ENCODE results near the gene RETREG2.

Gene RETREG2

GRCh38 chr2:219175928-219176817 is 1.9 kb upstream of the RETREG2 start:
- Mint-ChIP-seq H3K4me1 (peaks cover 57% of the 10 kb centered on the region), H3K4me3 (peak overlapping the region; percentile 96), H3K36me3 (peaks cover 88% of the 10 kb centered on the region), H3K9me3 (no peaks in the 10 kb centered on the region), H3K27ac (peak overlapping the region; percentile 99)
- DNase-seq (ENCODE audit: low spot score in 2 of 2) (peak; percentile 25 to 74), ATAC-seq (peak; percentile 31)

DNA sequence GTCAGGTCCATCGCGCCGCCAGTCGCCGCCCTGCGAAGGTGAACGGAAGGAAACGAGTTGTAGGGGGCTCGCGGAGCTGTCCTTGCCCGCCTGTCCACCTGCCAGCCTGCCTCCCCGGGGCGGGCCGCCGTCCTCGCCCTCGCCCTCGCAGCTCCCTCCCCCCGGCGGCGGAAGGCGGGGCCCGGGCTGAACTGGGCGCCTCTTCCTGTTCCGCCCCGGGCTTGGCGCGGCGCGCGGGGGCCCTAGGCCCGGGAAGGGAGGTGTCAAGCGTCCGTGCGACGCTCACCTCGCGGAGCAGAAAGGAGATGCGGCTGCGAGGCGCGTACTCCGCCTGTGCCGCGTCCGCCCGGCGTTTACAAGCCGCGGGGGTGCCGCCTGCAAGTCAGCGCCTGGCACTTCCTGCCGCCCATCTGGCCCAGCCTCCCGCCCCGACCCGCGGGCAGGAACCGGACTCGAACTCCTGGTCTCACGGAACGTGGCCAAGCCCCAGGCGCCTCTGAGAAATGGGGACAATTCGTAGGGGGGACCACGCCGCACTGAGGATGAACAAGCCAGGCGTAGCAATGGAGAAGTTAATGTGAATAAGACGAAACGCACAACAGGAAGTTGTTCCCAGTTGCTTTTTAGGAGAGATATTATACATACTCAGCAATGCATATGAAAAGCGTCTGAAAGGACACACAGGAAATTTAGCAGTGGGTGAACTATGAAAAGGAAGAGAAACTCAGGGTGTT is 1.1 kb upstream of the RETREG2 start, which contains the start of gene CNPPD1:
TSS of gene CNPPD1 (minus strand) at position 108 of the 734 bp plus-strand sequence. CDS start at position 11, 97 bp downstream.
- peaks cover 61% of the 10 kb centered on the region for H3K4me1 Mint-ChIP-seq

GRCh38 chr2:219178377-219179175 is 501 bp downstream of the RETREG2 start:
- DNase-seq (ENCODE audit: low spot score in 2 of 2), result no peak
- H3K9me3 Mint-ChIP-seq, result no peaks in the 10 kb centered on the region
- ATAC-seq, result no peak
- peaks cover 66% of the 10 kb centered on the region for H3K4me1 Mint-ChIP-seq
- peak overlapping the region; percentile 99 for H3K27ac Mint-ChIP-seq
- H3K4me3 Mint-ChIP-seq, result peak overlapping the region; percentile 96
- peaks cover 88% of the 10 kb centered on the region for H3K36me3 Mint-ChIP-seq

More for the DNA sequence above, 1.1 kb upstream of the RETREG2 start, which contains the start of gene CNPPD1:
- ATAC-seq (peak; percentile 86), DNase-seq (ENCODE audit: low spot score in 2 of 2) (peak; percentile 84 to 92)
- H3K4me3 Mint-ChIP-seq, result peak within 1 kb of the TSS; percentile 96
- peak within 1 kb of the TSS; percentile 99 for H3K27ac Mint-ChIP-seq
- H3K36me3 Mint-ChIP-seq, result peaks cover 88% of the 10 kb centered on the region
- H3K9me3 Mint-ChIP-seq, result no peaks in the 10 kb centered on the region

DNA sequence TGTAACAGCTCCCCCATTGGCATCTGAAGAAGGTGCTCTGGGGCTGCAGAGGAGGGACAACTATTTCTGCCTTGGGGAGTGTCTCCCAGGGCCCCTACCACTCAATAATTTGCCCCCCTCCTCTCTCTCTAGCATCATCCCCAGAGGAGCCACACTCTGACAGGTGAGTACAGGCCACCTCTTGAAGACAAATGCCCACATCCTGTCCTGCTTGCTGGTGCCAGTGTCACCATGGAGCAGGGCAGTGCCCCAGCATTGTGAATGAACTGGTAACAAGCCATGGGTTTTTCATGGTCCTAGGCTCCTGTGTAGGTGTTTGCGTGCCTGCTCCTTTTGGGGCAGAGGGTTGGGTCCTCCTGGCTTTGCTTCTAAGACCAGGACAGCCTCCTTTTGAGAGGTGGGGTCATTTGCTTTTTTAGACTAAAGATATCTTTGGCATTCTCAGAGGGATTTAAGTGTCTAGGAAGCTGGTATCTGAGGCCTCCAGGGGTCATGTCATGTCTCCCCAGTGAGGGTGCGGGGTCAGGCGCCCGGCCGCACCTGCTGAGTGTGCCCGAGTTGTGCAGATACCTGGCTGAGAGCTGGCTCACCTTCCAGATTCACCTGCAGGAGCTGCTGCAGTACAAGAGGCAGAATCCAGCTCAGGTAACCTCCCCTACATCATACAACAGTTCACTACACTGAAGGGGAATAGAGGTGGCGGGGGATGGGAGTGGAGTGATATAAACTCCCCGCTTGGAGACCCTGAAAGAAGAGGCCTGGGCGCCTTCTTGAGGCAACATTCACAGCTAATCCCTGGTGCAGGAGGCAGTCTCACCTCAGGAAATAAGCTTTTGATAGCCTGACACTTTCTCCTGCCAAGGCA is 1.8 kb downstream of the RETREG2 start:
- peaks cover 88% of the 10 kb centered on the region for H3K36me3 Mint-ChIP-seq
- H3K4me1 Mint-ChIP-seq, result peaks cover 56% of the 10 kb centered on the region
- DNase-seq (ENCODE audit: low spot score in 2 of 2) (no peak), ATAC-seq (no peak)
- peak overlapping the region; percentile 99 for H3K27ac Mint-ChIP-seq
- H3K9me3 Mint-ChIP-seq, result no peaks in the 10 kb centered on the region
- H3K4me3 Mint-ChIP-seq, result peak overlapping the region; percentile 96

DNA sequence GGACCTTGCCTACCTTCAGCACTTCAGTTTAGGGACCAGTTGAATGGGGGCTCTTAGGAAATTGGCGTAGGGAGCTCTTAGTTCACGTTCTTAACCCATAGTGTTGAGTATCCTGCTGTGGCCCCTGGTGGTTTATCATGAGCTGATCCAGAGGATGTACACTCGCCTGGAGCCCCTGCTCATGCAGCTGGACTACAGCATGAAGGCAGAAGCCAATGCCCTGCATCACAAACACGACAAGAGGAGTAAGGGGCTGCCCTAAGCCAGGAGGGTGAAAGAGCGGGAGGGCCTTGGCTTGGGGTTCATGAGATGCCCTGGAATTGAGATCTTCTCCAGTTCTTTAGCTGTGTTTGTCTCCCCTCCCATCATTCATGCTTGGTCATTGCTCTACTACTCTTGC is 2.9 kb downstream of the RETREG2 start:
- Mint-ChIP-seq H3K36me3 (peaks cover 84% of the 10 kb centered on the region), H3K9me3 (no peaks in the 10 kb centered on the region), H3K4me3 (no peak overlapping the region), H3K4me1 (peaks cover 48% of the 10 kb centered on the region), H3K27ac (peak overlapping the region; percentile 99)
- DNase-seq (ENCODE audit: low spot score in 2 of 2) (no peak), ATAC-seq (no peak)

- ATAC-seq (no peak), DNase-seq (ENCODE audit: low spot score in 2 of 2) (no peak)
- no peak overlapping the region for H3K4me3 Mint-ChIP-seq
- peak overlapping the region; percentile 99 for H3K27ac Mint-ChIP-seq
- peaks cover 48% of the 10 kb centered on the region for H3K4me1 Mint-ChIP-seq
- no peaks in the 10 kb centered on the region for H3K9me3 Mint-ChIP-seq
- peaks cover 87% of the 10 kb centered on the region for H3K36me3 Mint-ChIP-seq
These were observed 3.5 kb downstream of the RETREG2 start for GRCh38 chr2:219181531-219181930.

DNA sequence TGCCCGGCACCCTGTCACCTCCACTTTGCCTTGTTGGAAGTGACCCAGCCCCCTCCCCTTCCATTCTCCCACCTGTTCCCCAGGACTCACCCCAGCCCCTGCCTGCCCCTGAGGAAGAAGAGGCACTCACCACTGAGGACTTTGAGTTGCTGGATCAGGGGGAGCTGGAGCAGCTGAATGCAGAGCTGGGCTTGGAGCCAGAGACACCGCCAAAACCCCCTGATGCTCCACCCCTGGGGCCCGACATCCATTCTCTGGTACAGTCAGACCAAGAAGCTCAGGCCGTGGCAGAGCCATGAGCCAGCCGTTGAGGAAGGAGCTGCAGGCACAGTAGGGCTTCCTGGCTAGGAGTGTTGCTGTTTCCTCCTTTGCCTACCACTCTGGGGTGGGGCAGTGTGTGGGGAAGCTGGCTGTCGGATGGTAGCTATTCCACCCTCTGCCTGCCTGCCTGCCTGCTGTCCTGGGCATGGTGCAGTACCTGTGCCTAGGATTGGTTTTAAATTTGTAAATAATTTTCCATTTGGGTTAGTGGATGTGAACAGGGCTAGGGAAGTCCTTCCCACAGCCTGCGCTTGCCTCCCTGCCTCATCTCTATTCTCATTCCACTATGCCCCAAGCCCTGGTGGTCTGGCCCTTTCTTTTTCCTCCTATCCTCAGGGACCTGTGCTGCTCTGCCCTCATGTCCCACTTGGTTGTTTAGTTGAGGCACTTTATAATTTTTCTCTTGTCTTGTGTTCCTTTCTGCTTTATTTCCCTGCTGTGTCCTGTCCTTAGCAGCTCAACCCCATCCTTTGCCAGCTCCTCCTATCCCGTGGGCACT is 4.5 kb downstream of the RETREG2 start:
- Mint-ChIP-seq H3K4me3 (no peak overlapping the region), H3K9me3 (no peaks in the 10 kb centered on the region), H3K4me1 (peaks cover 50% of the 10 kb centered on the region), H3K27ac (peak overlapping the region; percentile 99), H3K36me3 (peaks cover 81% of the 10 kb centered on the region)
- DNase-seq (ENCODE audit: low spot score in 2 of 2) (no peak), ATAC-seq (no peak)

DNA sequence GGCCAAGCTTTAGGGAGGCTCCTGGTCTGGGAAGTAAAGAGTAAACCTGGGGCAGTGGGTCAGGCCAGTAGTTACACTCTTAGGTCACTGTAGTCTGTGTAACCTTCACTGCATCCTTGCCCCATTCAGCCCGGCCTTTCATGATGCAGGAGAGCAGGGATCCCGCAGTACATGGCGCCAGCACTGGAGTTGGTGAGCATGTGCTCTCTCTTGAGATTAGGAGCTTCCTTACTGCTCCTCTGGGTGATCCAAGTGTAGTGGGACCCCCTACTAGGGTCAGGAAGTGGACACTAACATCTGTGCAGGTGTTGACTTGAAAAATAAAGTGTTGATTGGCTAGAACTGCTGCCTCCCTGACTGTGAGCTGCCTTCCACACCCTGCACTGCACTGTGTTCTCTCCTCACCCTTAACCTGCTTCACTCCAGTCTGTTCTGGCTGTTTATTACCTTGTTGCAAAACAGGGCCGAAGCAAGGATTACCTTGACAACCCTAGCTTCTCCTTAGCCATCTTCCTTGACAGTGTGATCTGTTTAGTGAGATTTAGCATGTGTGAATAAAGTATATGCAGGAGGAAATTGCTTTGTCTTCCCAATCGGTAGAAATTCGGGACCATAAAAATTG is 5.2 kb downstream of the RETREG2 start:
- Mint-ChIP-seq H3K36me3 (peaks cover 77% of the 10 kb centered on the region), H3K9me3 (no peaks in the 10 kb centered on the region), H3K4me1 (peaks cover 49% of the 10 kb centered on the region), H3K4me3 (no peak overlapping the region), H3K27ac (peak overlapping the region; percentile 99)
- DNase-seq (ENCODE audit: low spot score in 2 of 2) (no peak), ATAC-seq (no peak)

DNA sequence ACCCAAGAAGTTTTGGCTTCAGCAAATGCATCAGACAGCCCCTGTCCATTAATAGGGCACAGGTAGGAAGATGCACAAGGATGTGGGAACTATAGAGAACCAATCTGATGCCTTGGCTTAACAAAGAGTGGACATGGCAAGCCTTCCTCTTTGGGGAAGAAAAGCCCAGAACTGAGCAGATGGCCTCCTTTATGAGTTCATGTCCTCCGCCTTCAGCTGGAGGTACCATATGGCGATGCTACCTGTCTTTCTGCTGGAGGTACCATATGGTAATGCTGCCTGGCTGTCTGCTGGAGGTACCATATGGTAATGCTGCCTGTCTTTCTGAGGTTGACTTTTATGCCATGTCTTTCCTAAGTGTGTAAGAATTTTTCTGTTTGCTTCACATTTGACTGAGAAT is 6.0 kb downstream of the RETREG2 start:
- no peak for ATAC-seq
- Mint-ChIP-seq H3K4me1 (peaks cover 43% of the 10 kb centered on the region), H3K27ac (no peak overlapping the region), H3K9me3 (no peaks in the 10 kb centered on the region), H3K36me3 (peaks cover 69% of the 10 kb centered on the region), H3K4me3 (no peak overlapping the region)
- DNase-seq (ENCODE audit: low spot score in 2 of 2), result no peak

DNA sequence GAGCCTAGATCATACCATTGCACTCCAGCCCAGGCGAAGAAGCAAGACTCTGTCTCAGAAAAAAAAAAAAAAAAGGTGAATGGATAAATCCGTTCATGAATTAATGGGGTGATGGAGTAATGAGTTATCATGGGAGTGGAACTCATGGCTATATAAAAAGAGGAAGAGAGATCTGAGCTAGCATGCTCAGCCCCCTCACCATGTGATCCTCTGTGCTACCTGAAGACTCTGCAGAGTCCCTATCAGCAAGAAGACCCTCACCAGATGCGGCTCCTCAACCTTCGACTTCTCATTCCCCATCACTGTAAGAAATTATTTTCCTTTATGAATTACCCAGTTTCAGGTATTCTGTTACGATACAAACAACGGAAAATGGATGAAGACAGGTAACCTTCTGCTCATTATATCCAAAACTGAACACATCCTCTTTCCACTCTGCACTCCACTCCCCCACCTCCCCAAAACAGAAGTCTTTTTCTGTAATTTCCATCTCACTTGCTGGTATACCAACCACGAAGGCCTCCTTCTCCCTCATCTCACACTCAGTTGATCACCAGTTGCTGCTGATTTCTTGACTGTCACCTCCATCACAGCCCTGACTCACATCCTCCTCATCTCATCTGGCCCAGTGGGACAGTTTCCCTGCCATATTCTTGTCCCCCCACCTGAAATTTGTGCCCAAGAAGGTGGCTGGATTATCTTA is 8.8 kb downstream of the RETREG2 start:
- H3K27ac Mint-ChIP-seq, result peak overlapping the region; percentile 58
- peaks cover 44% of the 10 kb centered on the region for H3K36me3 Mint-ChIP-seq
- DNase-seq (ENCODE audit: low spot score in 2 of 2) (no peak), ATAC-seq (peak; percentile 94)
- H3K4me1 Mint-ChIP-seq, result peaks cover 22% of the 10 kb centered on the region
- no peaks in the 10 kb centered on the region for H3K9me3 Mint-ChIP-seq
- peak overlapping the region; percentile 2 for H3K4me3 Mint-ChIP-seq

GRCh38 chr2:219197388-219197787 is 19.3 kb downstream of the RETREG2 start:
- H3K36me3 Mint-ChIP-seq, result no peaks in the 10 kb centered on the region
- H3K4me1 Mint-ChIP-seq, result peaks cover 19% of the 10 kb centered on the region
- H3K27ac Mint-ChIP-seq, result no peak overlapping the region
- H3K9me3 Mint-ChIP-seq, result no peaks in the 10 kb centered on the region
- H3K4me3 Mint-ChIP-seq, result no peak overlapping the region
- ATAC-seq (no peak), DNase-seq (ENCODE audit: low spot score in 2 of 2) (no peak)

GRCh38 chr2:219198974-219199373 is 20.9 kb downstream of the RETREG2 start:
- Mint-ChIP-seq H3K4me3 (peak overlapping the region; percentile 71), H3K9me3 (no peaks in the 10 kb centered on the region), H3K36me3 (no peaks in the 10 kb centered on the region), H3K27ac (peak overlapping the region; percentile 3), H3K4me1 (peaks cover 19% of the 10 kb centered on the region)
- ATAC-seq (no peak), DNase-seq (ENCODE audit: low spot score in 2 of 2) (no peak)

Data from stimulated activated effector memory CD8-positive, alpha-beta T cell treated with anti-CD3 and anti-CD28 coated beads, Interleukin-12 subunit alpha, Interleukin-12 subunit beta, amount 100 ng/mL, for 72 hours (primary cell).